Liver (tissue), 9 donors: ENCODE results near the gene SERHL2. TPM values are rescaled to one million over a fixed set of nuclear protein-coding genes. Genes with fewer than 3 reads are reported as not detected.

ENCODE experiments used
- DNase-seq: peaks from one replicate; pipeline ENCODE4 v3.0.0-alpha.2; 2017; ENCODE audit warnings: low spot score
- H3K27ac ChIP-seq, 2 donors: one replicate each; pipeline ENCODE4 v1.7.0; 2013; ENCODE audit warnings: inconsistent platforms in 2 of 2, low read length in 2 of 2, control low read depth in 1 of 2, low read depth in 1 of 2, mild to moderate bottlenecking in 1 of 2
- H3K27me3 ChIP-seq, 4 donors: one replicate each; pipeline versions ENCODE4 v1.6.1 to v1.7.0; 2013; ENCODE audit warnings: low read length in 3 of 4, inconsistent platforms in 1 of 4, mild to moderate bottlenecking in 1 of 4, moderate library complexity in 1 of 4; ENCODE audit not compliant: control insufficient read depth in 4 of 4, insufficient read depth in 4 of 4
- H3K36me3 ChIP-seq, 4 donors: one replicate each; pipeline versions ENCODE4 v1.6.1 to v1.7.0; 2013; ENCODE audit warnings: low read length in 3 of 4, mild to moderate bottlenecking in 3 of 4, low read depth in 1 of 4, moderate library complexity in 1 of 4; ENCODE audit not compliant: control insufficient read depth in 4 of 4, insufficient read depth in 3 of 4
- H3K4me1 ChIP-seq, 4 donors: one replicate each; pipeline versions ENCODE4 v1.6.1 to v1.7.0; 2013; ENCODE audit warnings: low read length in 3 of 4, mild to moderate bottlenecking in 3 of 4, moderate library complexity in 1 of 4; ENCODE audit not compliant: control insufficient read depth in 4 of 4, insufficient read depth in 4 of 4
- H3K4me3 ChIP-seq, 3 donors: one replicate each; pipeline versions ENCODE4 v1.6.1 to v1.7.0; 2013; ENCODE audit warnings: low read length in 3 of 3, control low read depth in 1 of 3, low read depth in 1 of 3, mild to moderate bottlenecking in 1 of 3
- H3K9ac ChIP-seq, 2 donors: one replicate each; pipeline ENCODE4 v1.7.0; 2013; ENCODE audit warnings: low read length in 2 of 2, mild to moderate bottlenecking in 2 of 2, moderate library complexity in 2 of 2, control low read depth in 1 of 2, low read depth in 1 of 2
- H3K9me3 ChIP-seq, 4 donors: one replicate each; pipeline versions ENCODE4 v1.6.1 to v1.7.0; 2013; ENCODE audit warnings: low read length in 3 of 4; ENCODE audit not compliant: control insufficient read depth in 4 of 4
- ATF3 ChIP-seq: IDR thresholded peaks from 2 replicates; pipeline ENCODE4 v1.6.1; 2016; ENCODE audit warnings: antibody characterized with exemption
- EGR1 ChIP-seq, 2 donors: IDR thresholded peaks; 2 replicates each; pipeline ENCODE4 v1.6.1; 2016 to 2018; ENCODE audit warnings: antibody characterized with exemption in 2 of 2, low read depth in 2 of 2
- FOXA1 ChIP-seq: IDR thresholded peaks from 2 replicates; pipeline ENCODE4 v1.6.1; 2016; ENCODE audit warnings: antibody characterized with exemption
- FOXA2 ChIP-seq: IDR thresholded peaks from 2 replicates; pipeline ENCODE4 v1.6.1; 2016; ENCODE audit warnings: antibody characterized with exemption
- GABPA ChIP-seq, 2 donors: IDR thresholded peaks in 1 of 2; conservative IDR thresholded peaks in 1 of 2; 2 replicates each; pipeline ENCODE4 v1.6.1; 2016; ENCODE audit warnings: antibody characterized with exemption in 2 of 2, mild to moderate bottlenecking in 1 of 2, moderate library complexity in 1 of 2
- HNF4A ChIP-seq, 2 donors: conservative IDR thresholded peaks; 2 replicates each; pipeline ENCODE4 v1.6.1; 2016; ENCODE audit warnings: antibody characterized with exemption in 2 of 2, mild to moderate bottlenecking in 2 of 2
- HNF4G ChIP-seq: IDR thresholded peaks from 2 replicates; pipeline ENCODE4 v1.6.1; 2016; ENCODE audit warnings: antibody characterized with exemption
- JUND ChIP-seq, 2 donors: IDR thresholded peaks; 2 replicates each; pipeline ENCODE4 v1.6.1; 2016; ENCODE audit warnings: antibody characterized with exemption in 2 of 2
- MAX ChIP-seq: IDR thresholded peaks from 2 replicates; pipeline ENCODE4 v1.6.1; 2016; ENCODE audit warnings: antibody characterized with exemption
- NR2F2 ChIP-seq: IDR thresholded peaks from 2 replicates; pipeline ENCODE4 v1.6.1; 2016; ENCODE audit warnings: antibody characterized with exemption
- RAD21 ChIP-seq, 2 donors: IDR thresholded peaks; 2 replicates each; pipeline ENCODE4 v1.6.1; 2016; ENCODE audit warnings: antibody characterized with exemption in 2 of 2, mild to moderate bottlenecking in 2 of 2
- RXRA ChIP-seq, 2 donors: IDR thresholded peaks; 2 replicates each; pipeline ENCODE4 v1.6.1; 2017 to 2018; ENCODE audit warnings: antibody characterized with exemption in 2 of 2, mild to moderate bottlenecking in 1 of 2
- SP1 ChIP-seq: IDR thresholded peaks from 2 replicates; pipeline ENCODE4 v1.6.1; 2018; ENCODE audit warnings: antibody characterized with exemption, mild to moderate bottlenecking
- TAF1 ChIP-seq: conservative IDR thresholded peaks from 2 replicates; pipeline ENCODE4 v1.6.1; 2016; ENCODE audit warnings: antibody characterized with exemption, mild to moderate bottlenecking
- YY1 ChIP-seq: IDR thresholded peaks from 2 replicates; pipeline ENCODE4 v1.6.1; 2016; ENCODE audit warnings: antibody characterized with exemption, mild to moderate bottlenecking
- WGBS: extraction: QIAGEN DNeasy Blood & Tissue Kit; methylation state at CpG from one replicate; pipeline ENCODE4 v1.1.7; 2013; 5-methylcytosine and 5-hydroxymethylcytosine counted together
- polyA plus RNA-seq, 2 donors: library from polyadenylated mRNA; stranded (reverse) in 1 of 2; unstranded in 1 of 2; fragments of 200-250 nt in 1 of 2; fragments of >200 nt in 1 of 2; fragmentation: Nextera tagmentation in 1 of 2; extraction: Ambion mirVana in 1 of 2; gene quantifications; one replicate each; pipeline versions ENCODE4 v1.2.1 to v1.2.3, GENCODE V29; 2013 to 2015
- total RNA-seq, 2 donors: library from RNA; depleted of rRNA; stranded (reverse); fragments of >200 nt; gene quantifications; one replicate each; pipeline ENCODE4 v1.2.3, GENCODE V29; 2014
- TF ChIP-seq, protein P1 (sequence below): IDR thresholded peaks from 2 replicates; pipeline ENCODE4 v1.6.1; 2016; ENCODE audit warnings: antibody characterized with exemption, mild to moderate bottlenecking
- TF ChIP-seq, protein P2 (sequence below): fragments of 150-350 bp; IDR thresholded peaks from 2 replicates; pipeline ENCODE4 v1.5.1; 2017; ENCODE audit warnings: improper control_type of control experiment, low read depth, low read length; ENCODE audit not compliant: missing input control
- donor health status: healthy.
- donor health status: healthy.
- donor health status: healthy.
- donor health status: healthy.
- donor health status: healthy.

SERHL2 gene
- total and polyA plus RNA-seq, 4 donors: 0.51 to 1.6 (median 0.69) TPM

DNA sequence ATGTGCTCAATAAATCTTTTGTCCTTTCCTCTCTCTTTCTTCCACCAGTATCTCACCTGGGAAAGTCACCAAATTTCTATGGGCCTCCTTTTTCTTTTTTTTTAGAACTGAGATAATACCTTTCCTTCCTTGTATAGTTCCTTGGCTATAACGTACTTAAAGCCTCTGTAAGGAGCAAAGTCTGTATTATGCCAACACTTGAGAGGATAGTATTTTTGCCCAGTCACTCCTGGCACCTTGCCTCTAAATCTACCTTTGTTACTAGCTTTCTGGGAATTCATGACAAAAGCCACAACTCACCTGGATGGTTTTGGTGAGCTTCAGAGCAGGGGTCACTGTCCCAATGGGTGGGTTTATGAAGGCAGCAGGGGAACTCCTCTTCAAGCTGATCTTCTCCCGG is 48.7 kb downstream of the SERHL2 start:
- H3K4me3 ChIP-seq: no peak overlapping the region
- no peaks in the 10 kb centered on the region for H3K27me3 ChIP-seq
- no peak overlapping the region for H3K27ac ChIP-seq
- no peaks in the 10 kb centered on the region for H3K9me3 ChIP-seq
- H3K36me3 ChIP-seq: peaks cover 9 to 40% (median 28%) of the 10 kb centered on the region in 4 donors
- WGBS: 54% methylated on average over 2 of the region's 2 CpGs
- H3K4me1 ChIP-seq: peaks cover 0 to 19% (median 5%) of the 10 kb centered on the region in 4 donors
- H3K9ac ChIP-seq: peak overlapping the region in 1 of 2 donors; percentile 32
- no peak for DNase-seq
- TF ChIP-seq HNF4G: no peak
- TF ChIP-seq NR2F2: no peak
- no peak for TF ChIP-seq ATF3
- no peak for TF ChIP-seq TAF1
- TF ChIP-seq EGR1 (IDR thresholded peaks at IDR 0.05; ENCODE audit: low read depth in 2 of 2): no peak
- TF ChIP-seq, protein P1, sequence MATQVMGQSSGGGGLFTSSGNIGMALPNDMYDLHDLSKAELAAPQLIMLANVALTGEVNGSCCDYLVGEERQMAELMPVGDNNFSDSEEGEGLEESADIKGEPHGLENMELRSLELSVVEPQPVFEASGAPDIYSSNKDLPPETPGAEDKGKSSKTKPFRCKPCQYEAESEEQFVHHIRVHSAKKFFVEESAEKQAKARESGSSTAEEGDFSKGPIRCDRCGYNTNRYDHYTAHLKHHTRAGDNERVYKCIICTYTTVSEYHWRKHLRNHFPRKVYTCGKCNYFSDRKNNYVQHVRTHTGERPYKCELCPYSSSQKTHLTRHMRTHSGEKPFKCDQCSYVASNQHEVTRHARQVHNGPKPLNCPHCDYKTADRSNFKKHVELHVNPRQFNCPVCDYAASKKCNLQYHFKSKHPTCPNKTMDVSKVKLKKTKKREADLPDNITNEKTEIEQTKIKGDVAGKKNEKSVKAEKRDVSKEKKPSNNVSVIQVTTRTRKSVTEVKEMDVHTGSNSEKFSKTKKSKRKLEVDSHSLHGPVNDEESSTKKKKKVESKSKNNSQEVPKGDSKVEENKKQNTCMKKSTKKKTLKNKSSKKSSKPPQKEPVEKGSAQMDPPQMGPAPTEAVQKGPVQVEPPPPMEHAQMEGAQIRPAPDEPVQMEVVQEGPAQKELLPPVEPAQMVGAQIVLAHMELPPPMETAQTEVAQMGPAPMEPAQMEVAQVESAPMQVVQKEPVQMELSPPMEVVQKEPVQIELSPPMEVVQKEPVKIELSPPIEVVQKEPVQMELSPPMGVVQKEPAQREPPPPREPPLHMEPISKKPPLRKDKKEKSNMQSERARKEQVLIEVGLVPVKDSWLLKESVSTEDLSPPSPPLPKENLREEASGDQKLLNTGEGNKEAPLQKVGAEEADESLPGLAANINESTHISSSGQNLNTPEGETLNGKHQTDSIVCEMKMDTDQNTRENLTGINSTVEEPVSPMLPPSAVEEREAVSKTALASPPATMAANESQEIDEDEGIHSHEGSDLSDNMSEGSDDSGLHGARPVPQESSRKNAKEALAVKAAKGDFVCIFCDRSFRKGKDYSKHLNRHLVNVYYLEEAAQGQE: no peak
- no peak for TF ChIP-seq RAD21 (IDR thresholded peaks at IDR 0.05)
- no peak for TF ChIP-seq GABPA (IDR thresholded peaks at IDR 0.05 in 1 of 2, conservative IDR thresholded peaks at IDR 0.05 in 1 of 2)
- TF ChIP-seq FOXA2: no peak
- no peak for TF ChIP-seq RXRA (IDR thresholded peaks at IDR 0.05)
- TF ChIP-seq JUND (IDR thresholded peaks at IDR 0.05): no peak
- TF ChIP-seq FOXA1: no peak
- TF ChIP-seq, protein P2, sequence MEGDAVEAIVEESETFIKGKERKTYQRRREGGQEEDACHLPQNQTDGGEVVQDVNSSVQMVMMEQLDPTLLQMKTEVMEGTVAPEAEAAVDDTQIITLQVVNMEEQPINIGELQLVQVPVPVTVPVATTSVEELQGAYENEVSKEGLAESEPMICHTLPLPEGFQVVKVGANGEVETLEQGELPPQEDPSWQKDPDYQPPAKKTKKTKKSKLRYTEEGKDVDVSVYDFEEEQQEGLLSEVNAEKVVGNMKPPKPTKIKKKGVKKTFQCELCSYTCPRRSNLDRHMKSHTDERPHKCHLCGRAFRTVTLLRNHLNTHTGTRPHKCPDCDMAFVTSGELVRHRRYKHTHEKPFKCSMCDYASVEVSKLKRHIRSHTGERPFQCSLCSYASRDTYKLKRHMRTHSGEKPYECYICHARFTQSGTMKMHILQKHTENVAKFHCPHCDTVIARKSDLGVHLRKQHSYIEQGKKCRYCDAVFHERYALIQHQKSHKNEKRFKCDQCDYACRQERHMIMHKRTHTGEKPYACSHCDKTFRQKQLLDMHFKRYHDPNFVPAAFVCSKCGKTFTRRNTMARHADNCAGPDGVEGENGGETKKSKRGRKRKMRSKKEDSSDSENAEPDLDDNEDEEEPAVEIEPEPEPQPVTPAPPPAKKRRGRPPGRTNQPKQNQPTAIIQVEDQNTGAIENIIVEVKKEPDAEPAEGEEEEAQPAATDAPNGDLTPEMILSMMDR: no peak
- no peak for TF ChIP-seq YY1
- no peak for TF ChIP-seq SP1
- TF ChIP-seq MAX: no peak

GRCh38 chr22:42603427-42603826 is 49.7 kb downstream of the SERHL2 start:
- peaks cover 6 to 38% (median 27%) of the 10 kb centered on the region in 4 donors for H3K36me3 ChIP-seq
- TF ChIP-seq GABPA (IDR thresholded peaks at IDR 0.05 in 1 of 2, conservative IDR thresholded peaks at IDR 0.05 in 1 of 2) (no peak), TAF1 (no peak), HNF4G (no peak), MAX (no peak), YY1 (no peak), HNF4A (conservative IDR thresholded peaks at IDR 0.05) (no peak), ATF3 (no peak), FOXA2 (no peak)
- TF ChIP-seq, protein P2: no peak
- no peak overlapping the region for H3K27ac ChIP-seq
- 94% methylated on average over 2 of the region's 2 CpGs for WGBS
- no peak overlapping the region for H3K9ac ChIP-seq
- peaks cover 0 to 19% (median 5%) of the 10 kb centered on the region in 4 donors for H3K4me1 ChIP-seq
- H3K9me3 ChIP-seq: no peaks in the 10 kb centered on the region
- no peak overlapping the region for H3K4me3 ChIP-seq
- no peak for DNase-seq
- no peaks in the 10 kb centered on the region for H3K27me3 ChIP-seq
